ENCODE results near the gene FER. TPM values are rescaled to one million over a fixed set of nuclear protein-coding genes. Genes with fewer than 3 reads are reported as not detected.
"Not testable (repeated sequence)": the region's sequence is repeated elsewhere in the genome, so short reads cannot be mapped to it uniquely, and the experiment has no call there.

FER gene
- total RNA-seq, 2 experiments from 2014 or later: 14.2 to 15.9 TPM

- TF ChIP-seq, protein P1, sequence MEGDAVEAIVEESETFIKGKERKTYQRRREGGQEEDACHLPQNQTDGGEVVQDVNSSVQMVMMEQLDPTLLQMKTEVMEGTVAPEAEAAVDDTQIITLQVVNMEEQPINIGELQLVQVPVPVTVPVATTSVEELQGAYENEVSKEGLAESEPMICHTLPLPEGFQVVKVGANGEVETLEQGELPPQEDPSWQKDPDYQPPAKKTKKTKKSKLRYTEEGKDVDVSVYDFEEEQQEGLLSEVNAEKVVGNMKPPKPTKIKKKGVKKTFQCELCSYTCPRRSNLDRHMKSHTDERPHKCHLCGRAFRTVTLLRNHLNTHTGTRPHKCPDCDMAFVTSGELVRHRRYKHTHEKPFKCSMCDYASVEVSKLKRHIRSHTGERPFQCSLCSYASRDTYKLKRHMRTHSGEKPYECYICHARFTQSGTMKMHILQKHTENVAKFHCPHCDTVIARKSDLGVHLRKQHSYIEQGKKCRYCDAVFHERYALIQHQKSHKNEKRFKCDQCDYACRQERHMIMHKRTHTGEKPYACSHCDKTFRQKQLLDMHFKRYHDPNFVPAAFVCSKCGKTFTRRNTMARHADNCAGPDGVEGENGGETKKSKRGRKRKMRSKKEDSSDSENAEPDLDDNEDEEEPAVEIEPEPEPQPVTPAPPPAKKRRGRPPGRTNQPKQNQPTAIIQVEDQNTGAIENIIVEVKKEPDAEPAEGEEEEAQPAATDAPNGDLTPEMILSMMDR (IDR thresholded peaks at IDR 0.05): no peak
- intact Hi-C loops (cut with DNase I, micrococcal nuclease): no loop called here
- H3K27me3 Mint-ChIP-seq: no peaks in the 10 kb centered on the region
- H3K27ac Mint-ChIP-seq: no peak overlapping the region
- Histone ChIP-seq H3K4me3 (ENCODE audit: low read length) (no peak overlapping the region), H3K9me3 (ENCODE audit: control insufficient read depth in 1 of 2, insufficient read depth in 1 of 2, low read length in 2 of 2) (no peaks in the 10 kb centered on the region), H3K36me3 (ENCODE audit: insufficient read depth, low read length) (no peaks in the 10 kb centered on the region), H3K27ac (ENCODE audit: low read depth in 1 of 2, low read length in 2 of 2) (no peak overlapping the region), H3K4me1 (ENCODE audit: insufficient read depth, low read length) (no peaks in the 10 kb centered on the region), H3K27me3 (ENCODE audit: control insufficient read depth in 1 of 2, insufficient read depth in 2 of 2, low read length in 2 of 2) (no peaks in the 10 kb centered on the region)
- DNase-seq (no peak), ATAC-seq (ENCODE audit: poor library complexity) (no peak)
- H3K4me3 Mint-ChIP-seq: no peak overlapping the region
- no peaks in the 10 kb centered on the region for H3K9me3 Mint-ChIP-seq
- H3K4me1 Mint-ChIP-seq (ENCODE audit: low read depth): peaks cover 22% of the 10 kb centered on the region
- H3K36me3 Mint-ChIP-seq (ENCODE audit: low read depth): no peaks in the 10 kb centered on the region
- ChIA-PET CTCF (no interaction called here), POLR2A (no interaction called here)
Measured at GRCh38 chr5:108762660-108763059, 15.0 kb downstream of the FER start.

- no peak for DNase-seq
- no peak overlapping the region for H3K27ac Mint-ChIP-seq
- H3K9me3 Mint-ChIP-seq: no peaks in the 10 kb centered on the region
- H3K4me1 ChIP-seq (ENCODE audit: insufficient read depth, low read length): no peaks in the 10 kb centered on the region
- H3K27ac ChIP-seq (ENCODE audit: low read depth in 1 of 2, low read length in 2 of 2): no peak overlapping the region
- TF ChIP-seq, protein P1 (IDR thresholded peaks at IDR 0.05): no peak
- peaks cover 22% of the 10 kb centered on the region for H3K4me1 Mint-ChIP-seq (ENCODE audit: low read depth)
- POLR2A ChIA-PET: no interaction called here
- H3K4me3 ChIP-seq (ENCODE audit: low read length): no peak overlapping the region
- H3K36me3 Mint-ChIP-seq (ENCODE audit: low read depth): no peaks in the 10 kb centered on the region
- H3K4me3 Mint-ChIP-seq: no peak overlapping the region
- no peaks in the 10 kb centered on the region for H3K9me3 ChIP-seq (ENCODE audit: control insufficient read depth in 1 of 2, insufficient read depth in 1 of 2, low read length in 2 of 2)
- no peak for ATAC-seq (ENCODE audit: poor library complexity)
- intact Hi-C loops (cut with DNase I, micrococcal nuclease): no loop called here
- H3K27me3 ChIP-seq (ENCODE audit: control insufficient read depth in 1 of 2, insufficient read depth in 2 of 2, low read length in 2 of 2): no peaks in the 10 kb centered on the region
- no peaks in the 10 kb centered on the region for H3K27me3 Mint-ChIP-seq
- CTCF ChIA-PET: no interaction called here
- H3K36me3 ChIP-seq (ENCODE audit: insufficient read depth, low read length): no peaks in the 10 kb centered on the region
Measured at GRCh38 chr5:108763222-108763916, 15.7 kb downstream of the FER start.

- H3K27ac ChIP-seq (ENCODE audit: low read depth in 1 of 2, low read length in 2 of 2): no peak overlapping the region
- intact Hi-C loops (cut with DNase I, micrococcal nuclease): no loop called here
- no peaks in the 10 kb centered on the region for H3K4me1 ChIP-seq (ENCODE audit: insufficient read depth, low read length)
- no peaks in the 10 kb centered on the region for H3K27me3 ChIP-seq (ENCODE audit: control insufficient read depth in 1 of 2, insufficient read depth in 2 of 2, low read length in 2 of 2)
- no peak for ATAC-seq (ENCODE audit: poor library complexity)
- no peak for DNase-seq
- H3K36me3 ChIP-seq (ENCODE audit: insufficient read depth, low read length): no peaks in the 10 kb centered on the region
- no peak overlapping the region for H3K4me3 ChIP-seq (ENCODE audit: low read length)
- Mint-ChIP-seq H3K27me3 (no peaks in the 10 kb centered on the region), H3K4me1 (ENCODE audit: low read depth) (peaks cover 18% of the 10 kb centered on the region), H3K36me3 (ENCODE audit: low read depth) (peaks cover 6% of the 10 kb centered on the region), H3K27ac (no peak overlapping the region), H3K9me3 (no peaks in the 10 kb centered on the region), H3K4me3 (no peak overlapping the region)
- TF ChIP-seq, protein P1 (IDR thresholded peaks at IDR 0.05): no peak
- ChIA-PET POLR2A (interaction anchor here (0.6 kb wide), 1 partner anchor 516 kb away, joined by 3 read pairs; no protein-coding TSS in a partner anchor), CTCF (no interaction called here)
- no peaks in the 10 kb centered on the region for H3K9me3 ChIP-seq (ENCODE audit: control insufficient read depth in 1 of 2, insufficient read depth in 1 of 2, low read length in 2 of 2)
Measured at GRCh38 chr5:108765647-108766046, 17.9 kb downstream of the FER start.

DNA sequence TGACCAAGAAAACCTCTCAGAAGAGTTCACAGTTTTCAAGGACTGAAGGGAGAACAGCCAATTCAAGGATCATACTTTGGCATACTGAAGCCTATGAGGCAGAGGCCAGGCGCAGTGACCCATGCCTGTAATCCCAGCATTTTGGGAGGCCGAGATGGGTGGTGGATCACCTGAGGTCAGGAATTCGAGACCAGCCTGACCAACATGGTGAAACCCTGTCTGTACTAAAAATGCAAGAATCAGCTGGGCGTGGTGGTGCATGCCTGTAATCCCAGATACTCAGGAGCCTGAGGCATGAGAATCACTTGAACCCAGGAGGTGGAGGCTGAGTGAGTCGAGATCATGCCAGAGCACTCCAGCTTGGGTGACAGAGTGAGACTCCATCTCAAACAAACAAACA lies 19.2 kb downstream of the FER start:
- DNase-seq; CTCF ChIA-PET; POLR2A ChIA-PET; H3K36me3 ChIP-seq (ENCODE audit: insufficient read depth, low read length); H3K4me1 ChIP-seq (ENCODE audit: insufficient read depth, low read length); H3K27ac Mint-ChIP-seq; H3K27me3 Mint-ChIP-seq; H3K9me3 Mint-ChIP-seq; H3K4me3 ChIP-seq (ENCODE audit: low read length); H3K9me3 ChIP-seq (ENCODE audit: control insufficient read depth in 1 of 2, insufficient read depth in 1 of 2, low read length in 2 of 2); H3K36me3 Mint-ChIP-seq (ENCODE audit: low read depth); H3K27ac ChIP-seq (ENCODE audit: low read depth in 1 of 2, low read length in 2 of 2); H3K27me3 ChIP-seq (ENCODE audit: control insufficient read depth in 1 of 2, insufficient read depth in 2 of 2, low read length in 2 of 2); H3K4me3 Mint-ChIP-seq; ATAC-seq (ENCODE audit: poor library complexity); intact Hi-C loops (cut with DNase I, micrococcal nuclease): not testable (repeated sequence)
- H3K4me1 Mint-ChIP-seq (ENCODE audit: low read depth): peaks cover 16% of the 10 kb centered on the region
